MM.1S (cell line): ENCODE results near the gene CPNE7.

Experiments used
- DNase-seq: peaks from one replicate; pipeline ENCODE4 v3.0.0-alpha.2; 2015
- H2AFZ ChIP-seq: fragments of 300-600 bp; sonication (generic); 2 replicates; pipeline ENCODE4 v1.6.0; 2016; ENCODE audit warnings: antibody characterized with exemption, low read length
- H3F3A ChIP-seq: fragments of 300-600 bp; sonication (generic); 2 replicates; pipeline ENCODE4 v1.6.1; 2016; ENCODE audit warnings: mild to moderate bottlenecking, antibody characterized with exemption, low read length, moderate library complexity, mixed read lengths; ENCODE audit not compliant: insufficient read depth
- H3K27ac ChIP-seq: fragments of 300-600 bp; sonication (generic); 2 replicates; pipeline ENCODE4 v1.5.1; 2016; ENCODE audit warnings: mild to moderate bottlenecking, low read length
- H3K27me3 ChIP-seq: fragments of 300-600 bp; sonication (generic); replicated peaks from 2 replicates; pipeline ENCODE4 v1.6.0; 2016; ENCODE audit warnings: low read length; ENCODE audit not compliant: insufficient read depth
- H3K36me3 ChIP-seq: fragments of 300-600 bp; sonication (generic); replicated peaks from 2 replicates; pipeline ENCODE4 v1.6.1; 2016; ENCODE audit warnings: mild to moderate bottlenecking, low read length, mixed read lengths; ENCODE audit not compliant: insufficient read depth
- H3K4me1 ChIP-seq: fragments of 300-600 bp; sonication (generic); 2 replicates; pipeline ENCODE4 v1.6.1; 2016; ENCODE audit warnings: low read length, mixed read lengths
- H3K4me2 ChIP-seq: fragments of 300-600 bp; sonication (generic); 2 replicates; pipeline ENCODE4 v1.6.0; 2016; ENCODE audit warnings: low read depth, low read length
- H3K4me3 ChIP-seq: fragments of 300-600 bp; sonication (generic); 2 replicates; pipeline ENCODE4 v1.5.1; 2016; ENCODE audit warnings: low read length, mixed read lengths
- H3K79me2 ChIP-seq: fragments of 300-600 bp; sonication (generic); 2 replicates; pipeline ENCODE4 v1.6.1; 2016; ENCODE audit warnings: mixed run types, low read length, mixed read lengths
- H3K9ac ChIP-seq: fragments of 300-600 bp; sonication (generic); 2 replicates; pipeline ENCODE4 v1.6.1; 2016; ENCODE audit warnings: low read length, mixed read lengths
- H3K9me2 ChIP-seq: fragments of 300-600 bp; sonication (generic); replicated peaks from 2 replicates; pipeline ENCODE4 v1.6.1; 2016; ENCODE audit warnings: mild to moderate bottlenecking, low read length, mixed read lengths; ENCODE audit not compliant: insufficient read depth
- H3K9me3 ChIP-seq: fragments of 300-600 bp; sonication (generic); replicated peaks from 2 replicates; pipeline ENCODE4 v1.6.1; 2016; ENCODE audit warnings: mild to moderate bottlenecking, low read length, mixed read lengths; ENCODE audit not compliant: insufficient read depth
- H4K20me1 ChIP-seq: fragments of 300-600 bp; sonication (generic); 2 replicates; pipeline ENCODE4 v1.6.1; 2016; ENCODE audit warnings: mild to moderate bottlenecking, low read length, moderate library complexity, mixed read lengths; ENCODE audit not compliant: insufficient read depth
- CTCF ChIP-seq: fragments of 300-600 bp; sonication (generic); IDR thresholded peaks from 2 replicates; pipeline ENCODE4 v1.5.1; 2016; ENCODE audit warnings: antibody characterized with exemption, low read length, mixed read lengths
- EZH2 ChIP-seq: fragments of 300-600 bp; sonication (generic); optimal IDR thresholded peaks from 2 replicates; pipeline ENCODE3; 2017; ENCODE audit warnings: low read depth, mild to moderate bottlenecking, antibody characterized with exemption, low read length, mixed read lengths
- EZH2phosphoT487 ChIP-seq: fragments of 300-600 bp; sonication (generic); IDR thresholded peaks from 2 replicates; pipeline ENCODE4 v1.6.1; 2018; ENCODE audit warnings: antibody characterized with exemption, low read length

Gene CPNE7

GRCh38 chr16:89573826-89574680 is 1.5 kb upstream of the CPNE7 start:
- no peak for DNase-seq
- H3K4me1 ChIP-seq: no peaks in the 10 kb centered on the region
- no peak for TF ChIP-seq EZH2
- H3K9ac ChIP-seq: no peak overlapping the region
- no peak overlapping the region for H2AFZ ChIP-seq
- peak overlapping the region; percentile 59; the same call in 1 of the 2 replicates for H3K4me2 ChIP-seq
- no peak overlapping the region for H3K4me3 ChIP-seq
- H3K9me2 ChIP-seq: no peaks in the 10 kb centered on the region
- H3K9me3 ChIP-seq: no peaks in the 10 kb centered on the region
- no peaks in the 10 kb centered on the region for H4K20me1 ChIP-seq
- 0 out of 2 replicates have a peak, but pooled peaks cover 7% of the 10 kb centered on the region for H3K27me3 ChIP-seq
- no peaks in the 10 kb centered on the region for H3K79me2 ChIP-seq
- no peak overlapping the region for H3K27ac ChIP-seq
- no peaks in the 10 kb centered on the region for H3F3A ChIP-seq
- no peaks in the 10 kb centered on the region for H3K36me3 ChIP-seq

- TF ChIP-seq CTCF (peak; percentile 56), EZH2 (no peak)
- H3K9me2 ChIP-seq: no peaks in the 10 kb centered on the region
- H3F3A ChIP-seq: no peaks in the 10 kb centered on the region
- peak overlapping the region; percentile 59 for H3K4me2 ChIP-seq
- no peaks in the 10 kb centered on the region for H3K36me3 ChIP-seq
- H3K27ac ChIP-seq: no peak overlapping the region
- no peak overlapping the region for H2AFZ ChIP-seq
- no peaks in the 10 kb centered on the region for H3K4me1 ChIP-seq
- no peaks in the 10 kb centered on the region for H3K79me2 ChIP-seq
- peak overlapping the region; percentile 33; the same call in 1 of the 2 replicates for H3K4me3 ChIP-seq
- H3K9me3 ChIP-seq: no peaks in the 10 kb centered on the region
- H3K27me3 ChIP-seq: 0 out of 2 replicates have a peak, but pooled peaks cover 7% of the 10 kb centered on the region
- no peak overlapping the region for H3K9ac ChIP-seq
- peak; percentile 20 for DNase-seq
- H4K20me1 ChIP-seq: no peaks in the 10 kb centered on the region
Observed at GRCh38 chr16:89574681-89575246, 794 bp upstream of the CPNE7 start.

GRCh38 chr16:89576153-89577054 is 846 bp downstream of the CPNE7 start:
- H3K27ac ChIP-seq: no peak overlapping the region
- DNase-seq: no peak
- no peaks in the 10 kb centered on the region for H3K79me2 ChIP-seq
- H4K20me1 ChIP-seq: no peaks in the 10 kb centered on the region
- TF ChIP-seq CTCF: no peak
- no peak for TF ChIP-seq EZH2phosphoT487
- TF ChIP-seq EZH2: no peak
- no peaks in the 10 kb centered on the region for H3K36me3 ChIP-seq
- H3K4me2 ChIP-seq: no peak overlapping the region
- H3K27me3 ChIP-seq: 0 out of 2 replicates have a peak, but pooled peaks cover 7% of the 10 kb centered on the region
- no peaks in the 10 kb centered on the region for H3K9me3 ChIP-seq
- H3K9ac ChIP-seq: no peak overlapping the region
- no peaks in the 10 kb centered on the region for H3K4me1 ChIP-seq
- no peaks in the 10 kb centered on the region for H3K9me2 ChIP-seq
- no peaks in the 10 kb centered on the region for H3F3A ChIP-seq
- H2AFZ ChIP-seq: no peak overlapping the region
- H3K4me3 ChIP-seq: no peak overlapping the region
